HL-60/S4 treated with phorbol 12-myristate 13-acetate at 8.2 ng/mL for 4 days and 3 days (cell line): ENCODE measurements around the gene TMEM178A.
"Not testable (repeated sequence)": the region's sequence is repeated elsewhere in the genome, so short reads cannot be mapped to it uniquely, and the experiment has no call there.

Experiments
- in situ Hi-C: fragments of 300-500 bp; cut with MboI; formaldehyde crosslinking; loops from 2 replicates; pipeline ENCODE4 v1.15.0; 2022; ENCODE audit warnings: low sequenced_read_pairs

TMEM178A gene

GRCh38 chr2:39708003-39708402 is 42.3 kb downstream of the TMEM178A start:
- in situ Hi-C loops, result no loop called here

GRCh38 chr2:39710807-39711206 is 45.1 kb downstream of the TMEM178A start:
- in situ Hi-C loops, result no loop called here

DNA sequence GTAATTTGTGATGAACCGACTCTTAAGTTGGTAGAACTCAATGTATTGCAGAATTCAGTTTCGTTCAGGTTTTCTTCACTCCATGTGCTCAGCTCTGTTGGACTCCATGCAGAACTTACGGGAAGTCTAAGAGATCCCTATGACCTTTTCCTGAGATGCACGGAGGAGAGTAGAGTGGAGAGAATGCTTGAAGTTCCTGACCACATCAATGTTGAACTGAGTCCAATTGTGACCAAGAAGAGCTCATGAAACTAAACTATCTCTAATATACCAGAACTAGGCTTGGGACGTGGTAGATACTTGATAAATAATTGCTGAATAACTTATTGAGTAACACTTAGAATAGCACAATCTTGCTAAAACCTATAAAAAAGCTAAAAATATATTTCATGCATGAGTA is 47.2 kb downstream of the TMEM178A start:
- in situ Hi-C loops, result no loop called here

DNA sequence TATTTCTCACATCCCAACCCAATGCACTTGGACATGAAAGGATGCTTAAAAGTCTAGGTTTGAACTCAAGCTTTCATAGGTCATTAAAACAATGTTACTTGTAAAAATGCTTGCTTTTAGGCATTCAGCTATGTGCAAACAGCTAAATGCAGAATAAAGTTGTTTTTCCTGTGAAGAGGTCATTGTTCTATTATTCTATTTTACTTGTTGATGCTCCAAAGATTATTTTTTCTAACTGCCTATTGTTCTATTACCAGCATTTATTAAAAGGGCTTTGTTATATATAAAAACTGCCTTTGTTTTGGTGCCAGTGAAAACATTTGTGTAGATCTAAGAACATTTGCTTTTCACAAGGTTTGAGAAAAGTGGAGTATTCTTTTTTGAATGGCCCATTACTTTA is 49.4 kb downstream of the TMEM178A start:
- in situ Hi-C loops, result no loop called here

- in situ Hi-C loops, result no loop called here
Observed at GRCh38 chr2:39715822-39716221, 50.1 kb downstream of the TMEM178A start.

DNA sequence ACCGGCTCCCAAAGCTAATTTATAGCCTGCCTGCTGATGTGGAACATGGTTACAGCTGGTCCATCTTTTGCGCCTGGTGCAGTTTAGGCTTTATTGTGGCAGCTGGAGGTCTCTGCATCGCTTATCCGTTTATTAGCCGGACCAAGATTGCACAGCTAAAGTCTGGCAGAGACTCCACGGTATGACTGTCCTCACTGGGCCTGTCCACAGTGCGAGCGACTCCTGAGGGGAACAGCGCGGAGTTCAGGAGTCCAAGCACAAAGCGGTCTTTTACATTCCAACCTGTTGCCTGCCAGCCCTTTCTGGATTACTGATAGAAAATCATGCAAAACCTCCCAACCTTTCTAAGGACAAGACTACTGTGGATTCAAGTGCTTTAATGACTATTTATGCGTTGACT is 51.4 kb downstream of the TMEM178A start:
- in situ Hi-C loops, result no loop called here

GRCh38 chr2:39718483-39718882 is 52.8 kb downstream of the TMEM178A start:
- in situ Hi-C loops, result no loop called here

GRCh38 chr2:39719317-39719716 is 53.6 kb downstream of the TMEM178A start:
- in situ Hi-C loops, result no loop called here

DNA sequence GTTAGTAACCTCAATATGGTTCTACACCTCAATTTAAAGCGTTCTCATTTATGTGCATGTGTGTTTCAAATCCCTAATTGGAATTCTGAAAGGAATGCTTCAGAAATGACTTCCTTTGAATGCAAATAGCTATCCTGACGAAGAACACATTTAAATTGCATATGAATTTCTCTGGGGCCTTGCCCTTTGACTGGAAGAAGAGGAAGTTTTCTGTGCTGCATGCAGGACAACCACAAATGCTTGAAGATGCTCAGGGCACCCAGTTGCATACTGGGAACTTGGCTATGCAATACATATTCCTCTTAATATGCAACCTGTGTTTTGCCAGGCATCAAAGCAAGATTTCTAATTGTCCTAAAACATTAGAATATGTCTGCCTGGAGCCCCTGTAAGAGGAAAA is 55.3 kb downstream of the TMEM178A start:
- in situ Hi-C loops, result no loop called here

DNA sequence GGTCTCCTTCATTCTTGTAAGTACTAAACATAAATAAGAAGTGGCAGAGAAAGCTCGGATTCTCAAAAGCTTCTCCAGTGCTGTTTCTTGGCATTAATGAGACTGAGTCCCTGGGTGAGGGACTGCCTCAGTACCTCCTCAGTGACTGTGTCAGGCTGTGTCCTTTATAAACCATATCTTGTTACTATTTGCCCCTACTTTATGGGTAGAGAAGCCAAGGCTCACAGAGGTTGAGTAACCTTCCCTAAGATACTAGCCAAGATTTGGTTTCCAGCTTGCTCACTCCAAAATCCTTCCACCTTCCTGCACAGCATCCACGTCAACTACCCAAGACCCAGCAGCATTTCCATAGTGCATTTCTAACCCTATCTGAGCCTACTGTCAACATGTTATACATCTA is 57.8 kb downstream of the TMEM178A start:
- in situ Hi-C loops, result no loop called here

DNA sequence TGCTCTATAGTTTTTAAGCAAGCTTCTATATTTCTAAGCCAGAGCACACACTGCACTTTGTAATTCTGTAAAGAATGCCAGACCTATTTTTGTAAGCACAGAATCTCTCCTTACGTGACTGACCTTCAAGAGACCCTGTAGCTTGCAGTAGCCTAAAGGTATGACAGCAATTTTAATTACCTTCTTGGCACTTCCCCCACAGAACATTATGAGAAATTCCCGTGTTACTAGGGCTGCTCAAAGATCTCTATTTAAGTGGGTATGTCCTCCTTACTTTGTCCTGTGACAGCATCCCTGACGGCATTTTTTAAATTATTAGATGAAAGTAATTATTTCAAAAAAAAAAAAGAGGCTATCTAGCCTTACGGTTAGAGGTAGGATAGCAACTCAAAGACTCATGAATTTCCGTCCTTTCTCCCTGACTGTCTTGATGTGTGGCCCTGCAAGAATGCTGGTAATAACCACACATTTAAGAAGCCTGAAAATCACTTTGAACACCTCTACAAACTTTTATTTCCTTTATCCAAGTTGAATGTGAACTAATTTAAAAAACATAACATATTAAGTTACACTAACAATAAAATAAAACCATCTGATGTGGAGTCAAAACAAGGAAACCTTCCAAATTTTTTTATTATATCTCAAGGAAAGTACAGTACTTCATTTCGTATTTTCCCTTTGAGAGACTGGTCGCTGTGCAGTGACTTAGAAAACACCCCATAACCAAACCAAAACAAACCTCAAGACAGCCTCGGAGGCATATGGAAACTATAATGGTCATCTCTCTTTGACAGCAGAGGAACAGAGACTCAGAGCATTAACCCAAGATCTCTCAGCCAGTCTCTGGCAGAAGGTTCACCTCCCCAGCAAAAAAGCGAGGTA is 58.5 kb downstream of the TMEM178A start:
- in situ Hi-C loops, result no loop called here

- in situ Hi-C loops, result no loop called here
Observed at GRCh38 chr2:39724828-39725144, 59.1 kb downstream of the TMEM178A start.

GRCh38 chr2:39725401-39725800 is 59.7 kb downstream of the TMEM178A start:
- in situ Hi-C loops, result no loop called here

DNA sequence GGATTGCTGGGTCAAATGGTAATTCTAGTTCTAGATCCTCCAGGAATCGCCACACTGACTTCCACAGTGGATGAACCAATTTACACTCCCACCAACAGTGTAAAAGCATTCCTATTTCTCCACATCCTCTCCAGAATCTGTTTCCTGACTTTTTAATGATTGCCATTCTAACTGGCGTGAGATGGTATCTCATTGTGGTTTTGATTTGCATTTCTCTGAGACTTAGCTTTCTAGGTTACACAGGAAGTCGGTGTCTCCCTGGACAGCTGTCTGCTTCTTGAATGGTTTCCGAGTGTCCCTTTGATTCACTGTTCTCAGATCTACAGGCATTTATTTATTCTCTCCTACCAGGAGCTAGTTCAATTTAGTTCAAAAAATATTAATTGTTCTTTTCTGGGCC is 62.4 kb downstream of the TMEM178A start:
- in situ Hi-C loops, result not testable (repeated sequence)

DNA sequence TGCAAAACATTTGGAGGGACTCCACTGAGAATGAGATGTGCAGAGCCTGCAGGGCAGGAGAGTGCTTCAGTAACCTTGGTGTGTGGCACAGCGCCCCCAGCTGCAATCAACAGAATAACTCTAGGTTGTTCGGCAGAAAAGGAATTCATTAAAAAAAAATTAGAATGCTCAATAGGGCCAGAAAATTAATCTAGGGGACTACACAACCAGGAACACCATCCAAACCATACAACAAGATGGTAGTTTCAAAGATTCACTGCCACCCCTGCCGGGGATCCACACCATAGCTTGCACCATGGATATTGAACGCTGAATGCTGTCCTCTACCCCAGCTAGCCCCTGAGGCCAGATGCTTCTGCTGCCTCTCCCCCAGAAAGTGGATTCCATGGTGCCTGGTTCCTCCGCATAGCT is 63.2 kb downstream of the TMEM178A start:
- in situ Hi-C loops, result no loop called here

- in situ Hi-C loops, result no loop called here
Observed at GRCh38 chr2:39730276-39730675, 64.6 kb downstream of the TMEM178A start.

GRCh38 chr2:39730685-39731302 is 65.1 kb downstream of the TMEM178A start:
- in situ Hi-C loops, result no loop called here

- in situ Hi-C loops, result no loop called here
Observed at GRCh38 chr2:39731546-39731945, 65.8 kb downstream of the TMEM178A start.

- in situ Hi-C loops, result no loop called here
Observed at GRCh38 chr2:39732482-39732881, 66.8 kb downstream of the TMEM178A start.

DNA sequence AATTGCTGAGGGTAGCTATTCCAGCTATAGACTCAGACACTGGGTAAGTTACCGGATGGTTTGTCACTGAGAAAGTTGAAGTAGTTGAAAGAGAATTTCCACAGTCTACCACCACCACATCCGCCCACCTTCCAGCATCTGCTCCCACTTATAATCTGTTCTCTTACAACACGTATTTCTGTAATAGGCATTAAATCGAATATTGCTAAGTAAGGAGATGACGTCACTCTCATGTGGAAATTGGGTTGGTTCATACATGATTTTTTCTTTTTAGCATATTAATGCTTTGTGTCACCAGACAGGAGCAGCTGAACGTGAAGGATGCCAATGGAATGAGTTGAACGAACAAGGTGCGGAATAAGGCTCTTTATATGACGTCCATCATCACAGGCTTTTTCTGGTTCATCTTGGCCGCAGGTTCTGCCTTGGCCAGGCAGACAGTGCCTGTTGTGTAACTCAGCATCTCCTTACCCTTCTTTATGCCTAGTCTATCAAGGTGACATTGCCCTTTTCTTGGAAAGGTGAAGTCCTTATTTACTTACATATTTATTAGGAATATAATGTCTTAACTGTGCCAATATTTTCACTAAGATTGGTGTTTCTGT is 67.5 kb downstream of the TMEM178A start:
- in situ Hi-C loops, result no loop called here

GRCh38 chr2:39734445-39734844 is 68.7 kb downstream of the TMEM178A start:
- in situ Hi-C loops, result no loop called here

DNA sequence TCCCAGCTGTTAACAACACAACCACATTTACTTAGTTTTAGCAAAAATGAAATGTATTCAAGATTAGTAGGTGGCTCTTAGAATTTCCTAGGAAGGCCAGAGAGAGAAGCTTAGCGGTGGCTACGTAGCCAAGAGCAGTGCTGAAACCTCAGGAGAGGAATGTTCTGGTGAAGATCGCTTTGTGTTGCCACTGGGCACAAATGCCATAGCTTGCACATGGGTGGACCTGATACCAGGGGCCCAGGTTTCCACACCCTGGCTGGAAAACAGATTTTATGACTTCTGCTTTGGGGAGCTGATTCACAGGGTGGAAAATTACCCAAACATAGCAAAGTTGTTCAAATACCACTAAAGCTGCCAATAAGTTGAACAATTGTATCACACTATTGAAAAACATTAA is 69.9 kb downstream of the TMEM178A start:
- in situ Hi-C loops, result no loop called here
